ENCODE results near the gene GPR78. TPM values are rescaled to one million over a fixed set of nuclear protein-coding genes. Genes with fewer than 3 reads are reported as not detected.

Gene GPR78
- total RNA-seq, 4 donors from 2014 or later = 0.19 TPM; not detected in 2

GRCh38 chr4:8585721-8586212 lies 5.6 kb downstream of the GPR78 start:
- no peak for DNase-seq (ENCODE audit: low spot score)
- ATAC-seq (ENCODE audit: low FRiP score) = no peak
- no peak for TF ChIP-seq CTCF (IDR thresholded peaks at IDR 0.05)

DNA sequence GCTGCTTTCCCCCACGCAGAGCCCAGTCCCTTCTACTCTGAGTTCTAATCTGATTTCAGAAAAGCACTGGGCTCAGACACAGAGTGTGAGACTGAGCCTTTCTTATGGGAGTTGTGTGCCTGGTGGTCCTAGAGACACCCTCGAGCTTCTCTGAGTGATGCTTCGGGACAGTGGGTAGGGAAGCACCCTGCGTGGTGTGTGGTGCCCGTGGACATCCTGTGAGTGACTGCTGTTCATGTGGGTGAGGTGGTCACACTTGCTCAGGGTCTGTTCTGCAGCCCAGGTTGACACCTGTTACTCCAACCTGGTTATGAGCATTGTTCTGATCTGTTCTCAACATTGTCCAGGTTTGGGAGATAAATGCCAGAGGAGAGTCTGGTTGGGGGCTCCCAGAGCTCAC lies 6.1 kb downstream of the GPR78 start:
- DNase-seq (ENCODE audit: low spot score) (no peak), ATAC-seq (ENCODE audit: low FRiP score) (no peak)
- TF ChIP-seq CTCF (IDR thresholded peaks at IDR 0.05) = no peak

GRCh38 chr4:8586671-8587468 lies 6.7 kb downstream of the GPR78 start:
- no peak for DNase-seq (ENCODE audit: low spot score)
- TF ChIP-seq CTCF (IDR thresholded peaks at IDR 0.05) = no peak

GRCh38 chr4:8587469-8588195 lies 7.4 kb downstream of the GPR78 start:
- ATAC-seq (ENCODE audit: low FRiP score) (no peak), DNase-seq (ENCODE audit: low spot score) (no peak)
- TF ChIP-seq CTCF (IDR thresholded peaks at IDR 0.05) = no peak

More at GRCh38 chr4:8586671-8587468, 6.7 kb downstream of the GPR78 start:
- no peak for ATAC-seq (ENCODE audit: low FRiP score)

DNA sequence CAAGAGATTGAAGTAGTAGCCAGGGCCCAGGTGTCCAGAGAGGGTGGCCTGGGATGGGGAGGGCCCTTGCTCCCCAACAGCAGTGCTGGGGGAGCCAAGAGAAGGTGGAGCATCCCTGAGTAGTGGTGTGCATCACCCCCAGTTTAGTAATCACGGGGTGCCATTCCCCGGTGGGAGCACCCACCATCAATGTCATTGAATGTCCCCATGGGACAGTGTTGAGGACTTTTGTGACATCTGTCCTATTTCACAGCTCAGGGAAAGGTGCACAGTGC lies 7.9 kb downstream of the GPR78 start:
- TF ChIP-seq CTCF (IDR thresholded peaks at IDR 0.05) = no peak
- DNase-seq (ENCODE audit: low spot score) (no peak), ATAC-seq (ENCODE audit: low FRiP score) (no peak)

DNA sequence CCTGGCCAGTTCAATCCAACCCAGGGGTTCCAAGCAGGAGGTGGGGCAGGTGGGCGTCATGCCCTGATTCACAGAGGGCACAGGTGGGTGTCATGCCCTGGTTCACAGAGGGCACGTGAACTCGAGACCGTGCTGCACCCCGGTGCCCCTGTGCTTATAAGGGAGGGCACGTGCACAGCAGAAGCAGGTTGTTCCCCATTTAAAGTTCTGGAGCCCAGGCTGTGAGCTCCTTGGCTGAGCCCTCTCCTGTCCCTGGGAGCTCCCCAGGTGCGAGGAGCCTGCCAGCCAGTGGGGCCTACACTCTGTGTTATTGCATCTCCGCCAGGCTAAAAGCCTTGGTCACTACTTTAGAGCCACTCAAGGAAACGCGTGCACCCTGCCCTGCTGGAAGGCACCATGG lies 9.1 kb downstream of the GPR78 start:
- TF ChIP-seq CTCF (IDR thresholded peaks at IDR 0.05) = no peak
- DNase-seq (ENCODE audit: low spot score) (no peak), ATAC-seq (ENCODE audit: low FRiP score) (no peak)

All from omental fat pad (tissue), 4 donors.